ENCODE measurements around the gene GOLGA6L7. TPM values are rescaled to one million over a fixed set of nuclear protein-coding genes. Genes with fewer than 3 reads are reported as not detected.
"Not testable (repeated sequence)": the region's sequence is repeated elsewhere in the genome, so short reads cannot be mapped to it uniquely, and the experiment has no call there.

The GOLGA6L7 gene
- total and polyA plus RNA-seq, 11 donors, result not detected

DNA sequence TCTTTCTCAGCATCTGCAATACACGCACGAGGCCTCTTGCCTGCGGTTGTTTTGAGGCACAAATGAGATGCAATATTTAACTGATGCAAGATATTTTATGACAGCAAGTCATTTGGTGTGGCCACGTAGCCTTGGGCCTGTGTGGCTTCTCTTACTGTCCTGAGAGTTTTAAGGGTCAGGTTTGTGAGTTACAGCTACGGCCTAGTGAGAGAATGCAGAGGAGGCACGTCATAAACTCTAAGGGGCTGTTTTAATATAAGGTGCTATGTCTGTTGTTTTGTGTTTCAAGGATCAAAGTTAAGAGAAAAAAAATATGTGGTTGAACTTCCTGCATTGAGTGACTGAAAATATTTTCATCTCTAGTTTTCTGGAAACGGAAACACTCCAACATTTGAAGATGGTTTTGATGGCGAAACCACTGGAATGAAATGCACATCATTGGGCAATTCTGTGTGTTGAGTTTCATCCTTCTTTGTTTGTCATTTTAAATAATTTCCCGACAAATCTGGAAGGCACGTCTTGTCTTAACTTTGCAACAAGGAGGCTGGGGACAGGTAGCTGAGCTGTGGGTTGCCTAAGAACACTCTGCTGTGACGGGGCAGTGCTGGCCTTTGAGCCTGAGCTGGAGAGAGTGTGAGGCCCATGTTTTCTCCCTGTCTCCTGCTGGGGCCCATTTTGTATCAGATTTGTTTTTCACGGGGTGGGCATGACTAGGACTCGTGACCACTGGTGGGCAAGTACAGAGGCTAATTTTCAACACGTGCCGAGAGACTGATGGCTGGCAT, 42.5 kb upstream of the GOLGA6L7 start:
- WGBS, 4 donors, result 84 to 89% (median 87%) methylated on average over 15 of the region's 15 CpGs

DNA sequence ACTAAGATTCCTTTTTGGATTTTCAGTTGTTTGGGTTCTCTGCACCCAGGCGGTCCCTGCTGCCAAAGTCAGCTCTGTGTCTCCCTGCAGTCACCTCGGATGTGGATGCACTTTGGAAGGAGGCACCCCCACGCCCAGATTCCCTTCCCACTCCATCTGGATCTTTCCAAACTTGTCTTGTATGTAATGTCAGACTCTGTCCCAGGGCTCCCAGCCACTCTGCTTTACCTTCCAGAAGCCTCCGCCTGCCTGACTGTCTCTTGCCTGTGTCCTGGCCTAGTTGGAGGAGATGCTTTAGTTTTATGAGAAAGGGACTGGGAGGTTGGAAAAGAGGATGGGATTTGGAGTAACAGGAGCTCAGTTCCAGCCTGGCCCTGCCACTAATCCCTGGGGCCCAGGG, 41.8 kb upstream of the GOLGA6L7 start:
- DNase-seq; H3K36me3 ChIP-seq; H3K9me3 ChIP-seq; intact Hi-C loops (cut with DNase I); ATAC-seq; H3K27ac ChIP-seq; H3K4me3 ChIP-seq: not testable (repeated sequence)
- Histone ChIP-seq H3K27me3 (peaks cover 9 to 27% (median 16%) of the 10 kb centered on the region in 9 donors), H3K4me1 (peaks cover 0 to 14% (median 2%) of the 10 kb centered on the region in 12 donors)
- 79 to 92% (median 85%) methylated on average over 4 of the region's 4 CpGs for WGBS, 4 donors

More for the DNA sequence above, 42.5 kb upstream of the GOLGA6L7 start:
- H3K4me3 ChIP-seq, result no peak overlapping the region
- no peak for TF ChIP-seq POLR2A (IDR thresholded peaks at IDR 0.05)
- TF ChIP-seq, protein P1, sequence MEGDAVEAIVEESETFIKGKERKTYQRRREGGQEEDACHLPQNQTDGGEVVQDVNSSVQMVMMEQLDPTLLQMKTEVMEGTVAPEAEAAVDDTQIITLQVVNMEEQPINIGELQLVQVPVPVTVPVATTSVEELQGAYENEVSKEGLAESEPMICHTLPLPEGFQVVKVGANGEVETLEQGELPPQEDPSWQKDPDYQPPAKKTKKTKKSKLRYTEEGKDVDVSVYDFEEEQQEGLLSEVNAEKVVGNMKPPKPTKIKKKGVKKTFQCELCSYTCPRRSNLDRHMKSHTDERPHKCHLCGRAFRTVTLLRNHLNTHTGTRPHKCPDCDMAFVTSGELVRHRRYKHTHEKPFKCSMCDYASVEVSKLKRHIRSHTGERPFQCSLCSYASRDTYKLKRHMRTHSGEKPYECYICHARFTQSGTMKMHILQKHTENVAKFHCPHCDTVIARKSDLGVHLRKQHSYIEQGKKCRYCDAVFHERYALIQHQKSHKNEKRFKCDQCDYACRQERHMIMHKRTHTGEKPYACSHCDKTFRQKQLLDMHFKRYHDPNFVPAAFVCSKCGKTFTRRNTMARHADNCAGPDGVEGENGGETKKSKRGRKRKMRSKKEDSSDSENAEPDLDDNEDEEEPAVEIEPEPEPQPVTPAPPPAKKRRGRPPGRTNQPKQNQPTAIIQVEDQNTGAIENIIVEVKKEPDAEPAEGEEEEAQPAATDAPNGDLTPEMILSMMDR (IDR thresholded peaks at IDR 0.05), result no peak
- DNase-seq (no peak), ATAC-seq (no peak)
- peaks cover 4 to 23% (median 12%) of the 10 kb centered on the region in 9 donors for H3K27me3 ChIP-seq
- H3K36me3 ChIP-seq, result no peaks in the 10 kb centered on the region
- intact Hi-C loops (cut with DNase I), result no loop called here
- no peaks in the 10 kb centered on the region for H3K9me3 ChIP-seq
- H3K4me1 ChIP-seq, result peaks cover 0 to 9% (median 0%) of the 10 kb centered on the region in 12 donors
- no peak overlapping the region for H3K27ac ChIP-seq

DNA sequence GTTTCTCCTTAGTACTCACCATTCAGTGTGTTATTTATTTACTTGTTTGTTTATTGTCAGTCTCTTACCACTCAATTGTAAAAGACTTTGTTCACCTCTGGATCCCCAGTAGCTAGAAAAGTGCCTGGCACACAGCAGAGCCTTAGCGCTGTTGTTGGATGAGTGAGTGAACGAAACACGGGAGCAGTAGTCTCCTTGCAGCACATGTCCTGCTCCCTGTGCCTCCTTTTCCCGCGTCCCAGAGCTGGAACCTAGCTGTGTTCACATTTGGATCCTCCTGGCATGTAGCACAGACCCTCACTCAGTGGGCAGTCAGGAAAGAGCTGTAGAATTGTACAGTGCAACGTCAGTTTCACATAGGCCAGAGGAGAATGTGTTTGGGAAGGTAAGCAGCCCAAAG, 41.4 kb upstream of the GOLGA6L7 start:
- not testable (repeated sequence) for ATAC-seq, H3K4me3 ChIP-seq, H3K36me3 ChIP-seq, H3K27ac ChIP-seq, DNase-seq, H3K9me3 ChIP-seq
- 86 to 91% (median 89%) methylated on average over 6 of the region's 6 CpGs for WGBS, 4 donors
- intact Hi-C loops (cut with DNase I), result loop anchor here in 2 of 10 donors (10.0 kb wide), 2 partner anchors 205 to 215 kb away; no protein-coding TSS in a partner anchor
- peaks cover 0 to 16% (median 2%) of the 10 kb centered on the region in 12 donors for H3K4me1 ChIP-seq
- H3K27me3 ChIP-seq, result peaks cover 11 to 32% (median 20%) of the 10 kb centered on the region in 9 donors

DNA sequence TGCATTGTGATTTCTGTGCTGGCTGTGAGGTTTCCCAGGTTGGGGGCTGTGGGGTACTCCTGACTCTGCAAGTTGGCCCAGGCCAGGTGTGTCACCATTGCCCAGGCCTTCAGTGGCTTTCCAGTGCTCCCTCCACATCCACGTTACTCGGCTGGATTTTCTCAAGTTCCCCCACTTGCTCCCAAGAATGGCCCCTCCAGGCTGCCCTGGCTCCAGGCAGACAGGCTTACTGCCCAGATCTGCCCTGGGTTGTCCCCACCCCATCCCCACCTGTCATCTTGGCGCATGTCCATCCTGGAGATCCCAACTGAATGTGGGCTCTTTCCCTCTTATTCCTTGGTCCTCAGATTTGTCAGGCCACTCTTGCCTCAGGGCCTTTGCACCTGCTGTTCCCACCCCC, 40.9 kb upstream of the GOLGA6L7 start:
- Histone ChIP-seq H3K36me3 (no peaks in the 10 kb centered on the region), H3K27ac (no peak overlapping the region), H3K4me1 (peaks cover 0 to 16% (median 2%) of the 10 kb centered on the region in 12 donors), H3K27me3 (peaks cover 11 to 36% (median 21%) of the 10 kb centered on the region in 9 donors), H3K4me3 (no peak overlapping the region), H3K9me3 (no peaks in the 10 kb centered on the region)
- ATAC-seq, result no peak
- intact Hi-C loops (cut with DNase I), result loop anchor here in 2 of 10 donors (10.0 kb wide), 2 partner anchors 205 to 215 kb away; no protein-coding TSS in a partner anchor
- TF ChIP-seq, protein P1 (IDR thresholded peaks at IDR 0.05), result no peak
- no peak for TF ChIP-seq POLR2A (IDR thresholded peaks at IDR 0.05)
- DNase-seq, result no peak
- WGBS, 4 donors, result 90 to 99% (median 96%) methylated on average over 3 of the region's 3 CpGs

DNA sequence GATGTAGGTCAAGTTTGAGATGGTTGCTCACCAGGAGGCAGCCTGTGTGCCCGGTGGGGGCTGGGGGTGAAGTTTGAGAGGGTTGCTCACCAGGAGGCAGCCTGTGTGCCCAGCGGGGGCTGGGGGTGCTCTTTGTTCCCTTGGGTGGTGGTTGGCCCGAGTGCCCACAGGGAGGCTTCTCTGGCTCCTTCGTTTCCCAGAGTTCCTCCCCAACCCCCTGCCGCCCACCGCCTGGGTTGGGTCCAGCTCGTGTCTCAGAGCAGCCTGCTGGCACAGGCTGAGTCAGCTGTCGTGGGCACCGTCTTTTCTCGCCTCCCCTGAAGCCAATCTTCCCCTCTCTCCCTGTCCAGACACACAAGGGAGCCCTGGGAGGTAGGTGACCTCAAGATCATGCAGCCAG, 40.5 kb upstream of the GOLGA6L7 start:
- peaks cover 0 to 16% (median 2%) of the 10 kb centered on the region in 12 donors for H3K4me1 ChIP-seq
- ATAC-seq, result no peak
- no peak for DNase-seq
- H3K9me3 ChIP-seq, result no peaks in the 10 kb centered on the region
- peaks cover 11 to 36% (median 21%) of the 10 kb centered on the region in 9 donors for H3K27me3 ChIP-seq
- no peak overlapping the region for H3K4me3 ChIP-seq
- no peak overlapping the region for H3K27ac ChIP-seq
- WGBS, 4 donors, result 83 to 90% (median 85%) methylated on average over 9 to 10 of the region's 10 CpGs
- no peaks in the 10 kb centered on the region for H3K36me3 ChIP-seq
- TF ChIP-seq, protein P1 (IDR thresholded peaks at IDR 0.05), result no peak
- no peak for TF ChIP-seq POLR2A (IDR thresholded peaks at IDR 0.05)
- intact Hi-C loops (cut with DNase I), result loop anchor here in 2 of 10 donors (10.0 kb wide), 2 partner anchors 206 to 216 kb away; no protein-coding TSS in a partner anchor

Data from heart left ventricle (tissue), 16 donors.